HG03558 (cell line): ENCODE data around the gene CCDC28A.

ENCODE experiments used
- ATAC-seq: cut with Tn5 transposase; IDR thresholded peaks from one replicate; pipeline ENCODE4 v1.9.1; 2021; ENCODE audit warnings: moderate number of reproducible peaks; ENCODE audit not compliant: unreplicated experiment; ENCODE audit errors: extremely low read depth

The CCDC28A gene

DNA sequence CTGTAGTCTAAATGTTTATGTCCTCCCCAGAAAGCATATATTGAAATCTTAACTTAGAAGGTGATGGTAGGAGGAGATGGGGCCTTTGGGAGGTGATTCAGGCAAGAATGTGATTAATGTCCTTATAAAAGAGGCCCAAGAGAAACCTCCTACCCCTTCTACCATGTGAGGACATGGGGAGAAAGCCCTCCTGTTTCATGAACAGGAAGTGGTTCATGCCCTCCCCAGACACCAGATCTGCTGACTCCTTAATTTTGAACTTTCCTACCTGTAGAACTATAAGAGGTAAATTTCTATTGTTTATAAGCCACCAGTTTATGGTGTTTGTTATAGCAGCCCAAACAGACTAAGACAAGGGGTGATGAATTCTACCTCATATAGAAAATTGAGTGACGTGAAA, 13.6 kb downstream of the CCDC28A start:
- no peak for ATAC-seq

DNA sequence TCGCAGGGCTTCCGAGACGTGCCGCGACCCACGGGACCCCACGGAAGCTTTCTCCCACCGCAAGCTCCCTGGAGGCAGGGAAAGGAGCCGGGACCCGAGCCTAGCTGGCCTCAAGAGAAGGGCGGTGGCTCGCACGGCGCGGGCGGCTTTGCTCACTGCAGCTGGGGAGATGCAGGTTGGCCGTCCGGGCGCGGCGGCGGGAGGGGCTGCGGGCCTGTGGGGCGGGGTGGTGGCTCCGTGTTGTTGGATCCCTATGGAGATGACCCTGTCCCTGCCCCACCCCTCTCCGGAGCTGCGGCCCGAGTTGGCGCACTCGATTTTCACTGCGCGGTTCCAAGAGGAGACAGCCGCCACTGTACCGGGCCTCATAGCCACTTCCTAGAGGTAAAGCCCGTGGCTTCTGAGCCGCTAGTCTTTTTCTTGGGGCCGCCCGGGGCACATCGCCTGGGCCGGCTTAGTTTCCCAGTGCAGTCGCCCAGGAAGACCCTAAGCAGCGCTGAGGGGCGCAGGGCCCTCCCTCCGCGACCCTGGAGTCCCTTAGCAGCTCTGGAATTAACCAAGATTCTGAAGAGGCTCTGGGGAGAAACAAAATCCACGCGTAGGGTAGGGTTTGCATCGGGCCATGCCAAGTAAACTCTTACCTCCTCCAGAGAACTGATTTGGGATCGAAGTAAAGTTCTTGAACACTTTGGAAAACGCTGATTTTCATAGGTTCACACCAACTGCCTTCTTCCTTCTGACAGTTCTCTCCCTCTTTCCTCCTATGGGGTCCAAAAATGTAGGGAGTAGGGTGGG, 22.4 kb downstream of the CCDC28A start, which contains the start of gene ECT2L:
ECT2L (plus strand) TSS at position 279 of the 795 bp plus-strand sequence. CDS start 17,188 bp downstream, outside the sequence.
- ATAC-seq = no peak

DNA sequence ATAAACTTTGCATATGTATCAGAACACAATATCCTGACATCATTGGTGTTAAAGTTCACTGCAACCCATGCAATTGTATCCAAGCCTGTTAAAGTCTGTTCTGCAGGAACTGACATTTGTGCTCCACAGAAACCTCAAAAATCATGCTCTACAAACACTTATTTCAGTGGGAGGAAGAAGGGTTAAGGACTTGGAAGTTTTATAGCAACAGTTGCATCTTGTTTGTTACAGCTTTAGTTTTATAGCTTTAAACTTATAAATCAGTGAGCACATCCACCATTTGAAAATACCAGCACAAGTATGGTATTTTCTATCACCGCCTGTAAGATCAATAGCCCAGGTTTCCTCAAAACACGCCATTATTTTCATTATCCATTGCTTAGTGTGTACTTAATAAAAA, 23.2 kb downstream of the CCDC28A start:
- no peak for ATAC-seq

DNA sequence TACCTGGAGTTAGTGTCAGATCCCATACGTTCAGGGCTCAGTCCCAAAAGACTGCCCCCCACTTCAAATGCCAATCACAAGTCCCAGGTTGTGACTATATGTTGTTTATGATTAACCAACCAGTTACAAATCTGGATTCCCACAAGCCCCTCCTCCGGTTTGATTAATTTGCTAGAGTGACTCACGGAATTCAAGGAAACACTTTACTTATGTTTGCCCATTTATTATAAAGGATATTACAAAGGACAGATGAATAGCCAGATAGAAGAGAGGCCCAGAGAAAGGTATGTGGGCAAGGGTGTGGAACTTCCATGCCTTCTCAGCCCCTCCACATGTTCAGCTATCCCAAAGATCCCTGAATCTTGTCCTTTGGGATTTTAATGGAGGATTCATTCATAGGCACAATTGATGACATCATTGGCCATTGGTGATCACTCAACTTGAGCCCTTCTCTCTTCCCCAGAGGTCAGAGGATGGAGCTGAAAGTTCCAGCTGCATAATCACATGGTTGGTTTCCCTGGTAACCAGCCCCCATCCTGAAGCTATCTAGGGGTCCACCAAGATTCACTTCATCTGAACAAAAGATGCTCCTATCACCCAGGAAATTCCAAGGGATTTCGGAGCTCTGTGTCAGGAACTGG, 24.4 kb downstream of the CCDC28A start:
- ATAC-seq = no peak

DNA sequence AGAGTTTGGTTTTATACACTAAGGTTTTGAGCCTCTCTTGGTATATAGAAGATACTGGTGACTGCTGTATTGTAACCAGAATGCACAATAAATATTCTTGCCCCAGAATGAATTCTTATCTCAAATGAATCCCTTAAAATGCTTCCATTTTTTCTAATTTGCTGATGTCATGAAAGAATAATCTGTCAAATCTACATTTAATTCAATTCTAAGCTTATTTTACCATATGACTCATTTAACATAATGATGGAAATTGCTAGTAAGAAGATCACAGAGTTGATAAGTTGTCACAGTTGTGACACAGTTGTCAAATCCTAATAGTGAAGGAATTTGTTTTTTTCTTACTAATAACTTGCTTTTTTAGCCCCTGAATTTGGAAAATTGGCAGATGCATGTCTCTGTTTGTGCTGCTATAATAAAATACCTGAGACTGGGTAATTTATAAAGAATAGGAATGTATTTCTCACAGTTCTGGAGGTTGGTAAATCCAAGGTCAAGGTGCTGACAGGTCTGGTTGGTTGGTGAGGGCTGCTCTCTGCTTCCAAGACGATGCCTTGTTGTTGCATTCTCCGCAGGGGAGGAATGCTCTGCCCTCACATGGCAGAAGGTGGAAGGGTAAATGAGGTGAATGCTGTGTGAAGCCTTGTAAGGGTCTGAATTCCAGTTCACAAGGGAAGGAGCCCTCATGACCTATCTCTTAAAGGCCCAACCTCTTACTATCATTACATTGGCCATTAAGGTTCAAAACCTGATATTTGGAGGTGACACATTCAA, 27.0 kb downstream of the CCDC28A start:
- ATAC-seq = no peak

DNA sequence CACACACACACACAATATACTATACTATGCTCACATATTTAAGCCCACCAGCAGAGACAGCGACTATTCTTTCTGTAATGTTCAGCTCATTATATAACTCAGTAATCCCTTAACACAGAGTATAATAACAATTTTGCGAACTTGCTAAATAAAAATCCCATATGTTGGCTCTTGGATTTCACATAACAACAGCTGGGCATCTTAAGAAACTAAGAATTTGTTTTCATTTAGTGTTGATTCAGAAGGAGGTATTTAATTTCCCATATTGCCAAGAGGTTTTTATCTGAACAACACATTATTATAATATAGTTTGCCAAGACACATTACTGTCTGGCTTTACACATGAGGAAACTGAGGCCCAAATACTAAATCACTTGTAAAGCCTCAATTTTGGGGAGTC, 29.8 kb downstream of the CCDC28A start:
- ATAC-seq = no peak

DNA sequence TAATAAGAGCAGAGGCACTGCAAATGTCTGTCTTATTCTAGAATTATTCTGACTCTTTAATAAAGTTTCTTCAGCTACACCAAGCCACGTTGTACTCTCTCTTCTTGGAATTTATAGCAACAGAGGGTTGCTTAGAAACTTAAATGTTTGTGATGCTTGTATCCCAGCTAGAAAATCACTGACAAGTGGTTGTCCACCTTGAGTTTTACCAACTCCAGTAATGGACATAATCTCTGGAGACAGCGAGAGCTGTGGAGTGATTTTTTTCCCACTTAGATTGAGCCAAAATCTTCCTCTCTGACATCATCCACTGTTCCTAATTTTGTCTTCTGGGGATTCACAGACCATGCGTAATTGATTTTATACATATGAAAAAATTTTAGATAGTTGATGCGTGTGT, 30.3 kb downstream of the CCDC28A start:
- no peak for ATAC-seq

DNA sequence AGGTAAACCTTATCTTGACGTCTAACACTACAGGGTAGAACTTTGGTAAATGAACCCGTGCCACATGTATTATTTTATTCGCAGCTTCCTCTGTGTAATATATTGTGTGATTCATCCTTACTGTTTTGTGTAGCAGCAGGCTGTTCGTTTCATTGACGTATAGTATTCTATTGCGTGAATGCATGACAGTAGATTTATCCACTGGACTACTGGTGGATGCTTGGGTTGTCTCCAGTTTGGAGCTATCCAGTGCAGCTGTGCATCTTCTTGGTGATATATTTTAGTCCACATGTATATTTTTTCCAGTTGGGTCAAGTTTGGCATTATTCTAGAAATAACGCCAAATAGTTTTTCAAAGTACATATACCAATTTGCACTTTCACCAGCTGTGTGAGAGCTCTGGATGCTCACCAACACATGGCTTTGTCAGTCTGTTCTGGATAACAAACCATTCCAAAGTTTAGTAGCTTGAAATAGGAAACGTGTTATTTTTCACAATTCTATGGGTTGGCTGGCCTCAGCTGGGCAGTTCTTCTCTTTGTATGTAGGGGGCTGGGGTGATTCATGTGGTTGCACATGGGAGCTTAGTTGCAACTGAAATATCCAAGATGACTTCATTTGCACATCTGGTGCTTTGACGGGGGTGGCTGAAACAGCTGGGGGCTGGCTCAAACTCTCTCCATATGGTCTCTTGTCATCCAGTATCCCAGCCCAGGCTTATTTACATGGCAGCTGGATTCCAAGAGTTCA, 31.6 kb downstream of the CCDC28A start:
- ATAC-seq = no peak

DNA sequence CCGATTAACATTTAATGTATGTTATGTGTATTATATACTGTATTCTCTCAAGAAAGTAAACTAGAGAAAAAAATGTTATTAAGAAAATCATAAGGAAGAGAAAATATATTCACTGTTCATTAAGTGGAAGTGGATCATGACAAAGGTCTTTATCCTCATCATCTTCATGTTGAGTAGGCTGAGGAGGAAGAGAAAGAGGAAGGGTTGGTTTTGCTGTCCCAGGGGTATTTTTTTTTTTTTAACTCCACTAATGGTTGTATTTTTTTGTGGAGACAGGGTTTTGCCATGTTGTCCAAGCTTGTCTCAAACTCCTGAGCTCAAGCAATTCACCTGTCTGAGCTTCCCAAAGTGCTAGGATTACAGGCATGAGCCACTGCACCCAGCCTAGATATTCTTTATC, 33.3 kb downstream of the CCDC28A start:
- no peak for ATAC-seq

DNA sequence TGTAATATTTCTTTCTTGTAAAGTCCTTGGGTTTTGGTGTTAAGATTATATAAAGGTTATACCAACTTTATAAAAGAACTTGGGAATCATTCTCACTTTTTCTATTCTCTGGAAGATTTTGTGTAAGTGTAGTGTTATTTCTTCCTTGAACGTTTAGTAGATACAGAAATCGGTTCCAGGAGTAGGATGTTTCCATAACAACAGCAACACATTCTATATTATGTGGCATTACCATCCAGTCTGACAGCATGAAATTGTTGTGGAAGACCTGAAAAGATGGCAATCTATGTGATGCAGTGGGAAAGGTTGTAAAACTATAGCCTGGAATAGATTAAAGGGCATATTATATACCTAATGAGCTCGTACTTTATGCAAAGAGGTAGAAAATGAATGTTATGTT, 36.1 kb downstream of the CCDC28A start:
- no peak for ATAC-seq

DNA sequence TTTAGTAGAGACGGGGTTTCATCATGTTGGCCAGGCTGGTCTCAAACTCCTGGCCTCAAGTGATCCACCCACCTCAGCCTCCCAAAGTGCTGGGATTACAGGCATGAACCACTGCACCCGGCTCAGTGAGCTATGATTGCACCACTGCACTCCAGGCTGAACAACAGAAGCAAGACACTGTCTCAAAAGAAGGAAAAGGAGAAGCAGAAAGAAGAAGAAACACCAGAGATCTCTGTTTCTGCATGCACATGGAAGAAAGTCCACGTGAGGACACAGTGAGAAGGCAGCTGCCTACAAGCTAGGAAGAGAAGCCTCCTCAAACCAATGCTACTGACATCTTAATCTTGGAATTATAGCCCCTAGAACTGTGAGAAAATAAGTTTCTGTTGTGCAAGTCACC, 38.3 kb downstream of the CCDC28A start:
- ATAC-seq = no peak

DNA sequence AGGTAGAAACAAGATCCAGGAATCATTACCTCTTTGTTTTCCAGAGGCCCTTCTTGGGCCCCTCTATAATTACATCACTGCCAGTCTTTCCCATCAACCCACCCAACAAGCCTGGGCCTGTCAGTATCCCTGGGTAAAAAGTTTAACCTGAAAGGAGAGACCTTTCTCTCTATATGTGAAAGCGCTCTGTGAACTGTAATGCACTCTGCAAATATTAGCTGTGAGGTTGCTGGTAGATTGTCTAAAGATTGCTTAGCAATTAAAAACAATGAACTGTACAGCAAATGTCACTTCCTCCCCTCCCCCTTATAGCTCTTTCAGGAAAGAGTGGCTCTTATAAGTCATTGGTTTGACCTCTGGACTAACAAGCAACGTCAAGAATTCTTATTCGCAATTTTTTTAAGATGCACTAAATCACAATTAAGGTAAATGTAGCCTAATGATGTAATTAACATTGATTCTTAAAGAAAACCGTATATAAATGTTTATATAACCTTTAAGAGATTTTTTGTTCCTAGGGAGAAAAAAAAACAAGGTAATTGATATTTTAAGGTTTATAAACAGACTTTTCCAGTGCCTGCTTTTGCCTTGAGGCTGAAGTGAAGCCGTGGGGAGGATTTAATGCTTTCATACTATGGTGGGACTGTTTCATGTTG, 40.7 kb downstream of the CCDC28A start:
- ATAC-seq = no peak

DNA sequence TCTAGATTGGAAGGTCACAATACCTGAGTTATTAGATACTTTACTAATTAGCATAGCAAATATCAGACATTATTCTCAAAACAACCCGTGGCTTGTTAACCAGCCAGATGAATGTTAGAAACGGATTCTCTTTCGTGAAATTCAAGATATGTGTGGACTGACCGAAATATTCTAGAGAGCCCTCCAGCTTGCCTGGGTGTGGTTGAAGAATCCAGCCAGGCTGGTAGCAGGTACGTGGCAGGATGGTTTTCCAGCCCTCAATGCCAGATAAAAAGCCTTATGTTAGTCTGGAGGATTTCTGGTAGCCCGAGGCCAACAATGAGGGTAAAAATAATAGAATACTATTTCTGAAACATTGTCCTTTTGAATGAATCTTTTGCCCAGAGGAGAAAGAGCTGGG, 41.7 kb downstream of the CCDC28A start:
- ATAC-seq = no peak

DNA sequence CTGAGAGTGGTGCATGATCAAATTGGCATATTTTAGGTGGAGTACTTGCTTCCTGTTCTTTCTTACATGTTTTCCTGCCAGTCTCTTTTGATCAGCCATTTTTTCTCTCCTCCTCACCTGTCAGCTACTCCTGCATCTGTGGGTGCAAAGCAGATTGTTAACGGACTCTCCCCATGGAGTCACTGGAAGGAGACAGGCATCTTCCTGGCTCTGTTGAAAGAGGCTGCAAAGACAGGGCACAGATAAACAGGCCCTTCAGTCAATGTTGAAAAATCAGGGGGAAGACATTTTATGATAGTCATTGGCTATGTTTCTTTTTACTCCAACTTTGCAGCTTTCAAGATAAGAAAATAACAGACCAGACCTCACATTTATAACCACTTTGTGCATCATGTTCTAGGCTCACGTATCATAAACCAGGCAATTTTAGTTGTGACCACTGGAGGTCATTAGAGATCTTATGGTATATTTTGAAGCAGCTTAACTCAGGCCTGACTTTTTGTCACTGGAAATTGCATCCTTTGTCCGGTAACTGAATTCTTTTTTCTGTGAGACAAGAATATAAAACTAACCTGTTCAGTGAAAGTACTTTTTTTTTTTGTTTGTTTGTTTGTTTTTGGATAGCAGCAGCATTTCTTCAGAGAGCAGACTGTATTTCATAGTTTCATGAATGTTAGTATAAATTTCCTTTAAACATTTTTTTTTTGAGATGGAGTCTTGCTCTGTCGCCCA, 42.4 kb downstream of the CCDC28A start:
- peak; percentile 55 for ATAC-seq

DNA sequence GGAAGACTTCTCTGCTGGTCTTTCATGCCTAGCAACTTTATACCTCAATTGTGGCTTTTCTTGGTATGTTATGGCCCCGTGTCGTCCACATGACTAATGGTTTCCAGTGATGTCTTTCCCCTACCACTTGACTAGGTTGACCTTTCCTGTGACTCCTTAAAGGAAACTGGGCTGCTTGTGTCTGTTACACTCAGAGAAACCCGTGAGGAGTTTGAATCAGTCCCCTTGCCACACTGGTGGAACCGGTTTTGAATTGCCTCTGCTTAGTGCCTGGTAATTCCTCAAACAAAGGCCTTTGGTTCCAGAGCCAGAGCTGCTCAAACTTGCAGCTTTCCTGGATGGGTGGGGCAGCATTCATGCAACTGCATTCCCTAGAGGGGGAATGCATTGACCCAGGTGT, 44.2 kb downstream of the CCDC28A start:
- no peak for ATAC-seq

DNA sequence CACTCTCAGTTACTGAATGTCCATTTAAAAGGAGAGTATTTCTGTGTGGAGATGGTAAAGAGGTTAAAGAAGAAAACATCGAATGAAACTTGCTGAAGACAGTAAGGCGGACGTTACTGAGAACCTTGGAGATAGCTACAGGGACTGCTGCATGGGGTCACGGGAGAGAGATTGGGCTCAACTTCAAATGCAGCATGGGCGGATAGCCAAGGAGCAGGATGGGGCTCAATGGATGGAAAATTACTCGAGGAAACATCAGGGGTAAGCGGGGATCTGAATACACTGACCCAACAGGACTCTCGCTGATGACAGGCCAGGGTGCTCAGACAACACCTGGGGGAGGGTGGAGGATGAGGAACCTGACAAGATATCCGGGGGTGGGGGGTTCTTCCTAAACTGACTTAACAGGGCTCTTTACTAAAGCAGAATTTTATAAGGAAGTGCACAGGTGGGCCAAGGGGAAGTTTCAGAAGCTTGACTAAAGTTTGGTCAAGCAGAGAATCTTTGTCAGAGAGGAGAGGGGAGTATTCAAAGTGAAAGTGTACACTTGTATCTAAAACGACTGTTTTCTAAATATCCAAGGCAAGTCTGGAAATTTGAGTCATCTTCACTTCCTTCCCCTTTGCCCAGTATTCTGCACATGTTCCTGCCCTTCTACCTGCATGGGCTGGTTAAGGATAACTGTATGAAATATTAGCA, 45.1 kb downstream of the CCDC28A start:
- ATAC-seq = no peak

DNA sequence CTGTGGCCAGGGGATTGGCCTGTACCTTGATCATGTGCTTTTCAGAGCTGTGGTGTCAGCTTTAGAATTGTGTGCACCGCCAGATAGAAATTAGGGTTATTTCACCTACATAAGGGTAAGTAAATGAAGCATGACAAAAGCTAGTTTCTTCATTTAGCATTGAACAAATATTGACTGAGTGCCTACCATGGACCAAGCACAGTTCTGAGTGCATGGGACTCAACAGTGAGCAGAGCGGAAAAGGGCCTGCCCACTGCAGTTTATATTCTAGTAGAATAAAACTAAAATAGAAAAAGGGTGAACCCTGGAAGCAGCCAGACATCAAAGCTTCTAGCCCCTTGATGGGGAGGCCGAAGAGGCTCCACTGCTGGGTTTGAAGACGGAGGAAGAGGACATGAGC, 48.0 kb downstream of the CCDC28A start:
- ATAC-seq = no peak

DNA sequence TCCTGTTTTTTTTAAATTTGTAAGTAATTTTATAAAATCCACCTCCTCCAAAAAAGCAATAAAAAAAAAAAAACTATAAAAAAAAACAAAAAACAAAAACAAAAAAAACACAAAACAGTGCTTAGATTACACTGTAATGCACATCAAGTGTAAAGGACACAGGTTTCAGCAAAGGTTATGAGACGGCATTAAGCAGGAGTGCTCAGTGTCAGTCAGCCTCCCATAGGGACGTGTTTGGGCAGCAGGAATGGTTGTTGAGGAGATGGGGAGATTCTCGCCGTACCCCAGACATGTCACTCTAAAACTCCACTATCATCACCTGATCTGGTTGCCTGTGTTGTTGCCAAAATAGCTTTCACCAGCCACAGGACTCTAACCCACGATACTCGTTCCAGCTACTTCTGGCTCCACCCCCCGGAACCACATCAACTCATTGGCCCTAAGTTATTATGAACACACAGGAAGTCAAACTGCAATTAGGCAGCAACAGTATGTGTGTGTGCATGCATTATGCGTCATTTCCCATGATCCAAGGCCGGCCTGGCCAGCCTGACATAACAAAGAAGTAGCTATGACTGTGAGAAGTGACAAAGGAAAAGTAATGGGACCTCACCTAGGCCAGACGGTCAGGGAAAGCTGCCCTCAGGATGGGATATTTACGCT, 51.0 kb downstream of the CCDC28A start:
- ATAC-seq = no peak
